Measurements from ENCODE around the gene CRELD1. TPM values are rescaled to one million over a fixed set of nuclear protein-coding genes. Genes with fewer than 3 reads are reported as not detected.

The CRELD1 gene
- total and polyA plus RNA-seq, 4 donors, result 12.6 to 31.1 (median 25.0) TPM

- no peak for TF ChIP-seq FOXA2 (IDR thresholded peaks at IDR 0.05)
- TF ChIP-seq, protein P1, sequence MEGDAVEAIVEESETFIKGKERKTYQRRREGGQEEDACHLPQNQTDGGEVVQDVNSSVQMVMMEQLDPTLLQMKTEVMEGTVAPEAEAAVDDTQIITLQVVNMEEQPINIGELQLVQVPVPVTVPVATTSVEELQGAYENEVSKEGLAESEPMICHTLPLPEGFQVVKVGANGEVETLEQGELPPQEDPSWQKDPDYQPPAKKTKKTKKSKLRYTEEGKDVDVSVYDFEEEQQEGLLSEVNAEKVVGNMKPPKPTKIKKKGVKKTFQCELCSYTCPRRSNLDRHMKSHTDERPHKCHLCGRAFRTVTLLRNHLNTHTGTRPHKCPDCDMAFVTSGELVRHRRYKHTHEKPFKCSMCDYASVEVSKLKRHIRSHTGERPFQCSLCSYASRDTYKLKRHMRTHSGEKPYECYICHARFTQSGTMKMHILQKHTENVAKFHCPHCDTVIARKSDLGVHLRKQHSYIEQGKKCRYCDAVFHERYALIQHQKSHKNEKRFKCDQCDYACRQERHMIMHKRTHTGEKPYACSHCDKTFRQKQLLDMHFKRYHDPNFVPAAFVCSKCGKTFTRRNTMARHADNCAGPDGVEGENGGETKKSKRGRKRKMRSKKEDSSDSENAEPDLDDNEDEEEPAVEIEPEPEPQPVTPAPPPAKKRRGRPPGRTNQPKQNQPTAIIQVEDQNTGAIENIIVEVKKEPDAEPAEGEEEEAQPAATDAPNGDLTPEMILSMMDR (IDR thresholded peaks at IDR 0.05; ENCODE audit: low read depth, low read length, missing input control), result no peak
- no peak for TF ChIP-seq SP1 (IDR thresholded peaks at IDR 0.05)
- no peak for TF ChIP-seq RXRA (IDR thresholded peaks at IDR 0.05)
- TF ChIP-seq GABPA (IDR thresholded peaks at IDR 0.05 in 1 of 2, conservative IDR thresholded peaks at IDR 0.05 in 1 of 2), result no peak
- no peak for TF ChIP-seq JUND (IDR thresholded peaks at IDR 0.05)
- TF ChIP-seq HNF4G (IDR thresholded peaks at IDR 0.05), result no peak
- no peak for TF ChIP-seq TAF1 (conservative IDR thresholded peaks at IDR 0.05)
- no peak for TF ChIP-seq HNF4A (conservative IDR thresholded peaks at IDR 0.05)
- TF ChIP-seq ZBTB33 (IDR thresholded peaks at IDR 0.05), result no peak
- Histone ChIP-seq H3K27ac (ENCODE audit: low read depth in 1 of 2, low read length in 2 of 2) (no peak overlapping the region), H3K4me1 (ENCODE audit: control insufficient read depth in 4 of 4, insufficient read depth in 4 of 4, low read length in 3 of 4) (peaks cover 4 to 15% (median 10%) of the 10 kb centered on the region in 4 donors), H3K9ac (ENCODE audit: low read depth in 1 of 2, low read length in 2 of 2) (no peak overlapping the region), H3K9me3 (ENCODE audit: control insufficient read depth in 4 of 4, low read length in 3 of 4) (no peaks in the 10 kb centered on the region), H3K4me3 (ENCODE audit: low read depth in 1 of 3, low read length in 3 of 3) (no peak overlapping the region), H3K36me3 (ENCODE audit: control insufficient read depth in 4 of 4, insufficient read depth in 3 of 4, low read depth in 1 of 4, low read length in 3 of 4) (peaks cover 0 to 6% (median 1%) of the 10 kb centered on the region in 4 donors), H3K27me3 (ENCODE audit: control insufficient read depth in 4 of 4, insufficient read depth in 4 of 4, low read length in 3 of 4) (no peaks in the 10 kb centered on the region)
- 74% methylated on average over 5 of the region's 5 CpGs for WGBS
- DNase-seq (ENCODE audit: low spot score), result no peak
Measured at GRCh38 chr3:9957214-9957613, 23.6 kb downstream of the CRELD1 start.

- no peaks in the 10 kb centered on the region for H3K4me1 ChIP-seq (ENCODE audit: control insufficient read depth in 4 of 4, insufficient read depth in 4 of 4, low read length in 3 of 4)
- H3K36me3 ChIP-seq (ENCODE audit: control insufficient read depth in 4 of 4, insufficient read depth in 3 of 4, low read depth in 1 of 4, low read length in 3 of 4), result peaks cover 4 to 38% (median 27%) of the 10 kb centered on the region in 4 donors
- no peaks in the 10 kb centered on the region for H3K9me3 ChIP-seq (ENCODE audit: control insufficient read depth in 4 of 4, low read length in 3 of 4)
- TF ChIP-seq MAX (IDR thresholded peaks at IDR 0.05), result no peak
- no peak overlapping the region for H3K4me3 ChIP-seq (ENCODE audit: low read depth in 1 of 3, low read length in 3 of 3)
- no peak for DNase-seq (ENCODE audit: low spot score)
- no peak overlapping the region for H3K27ac ChIP-seq (ENCODE audit: low read depth in 1 of 2, low read length in 2 of 2)
- H3K9ac ChIP-seq (ENCODE audit: low read depth in 1 of 2, low read length in 2 of 2), result no peak overlapping the region
- WGBS, result 95% methylated on average over 6 of the region's 6 CpGs
- H3K27me3 ChIP-seq (ENCODE audit: control insufficient read depth in 4 of 4, insufficient read depth in 4 of 4, low read length in 3 of 4), result no peaks in the 10 kb centered on the region
Measured at GRCh38 chr3:9965200-9965875, 31.7 kb downstream of the CRELD1 start.

DNA sequence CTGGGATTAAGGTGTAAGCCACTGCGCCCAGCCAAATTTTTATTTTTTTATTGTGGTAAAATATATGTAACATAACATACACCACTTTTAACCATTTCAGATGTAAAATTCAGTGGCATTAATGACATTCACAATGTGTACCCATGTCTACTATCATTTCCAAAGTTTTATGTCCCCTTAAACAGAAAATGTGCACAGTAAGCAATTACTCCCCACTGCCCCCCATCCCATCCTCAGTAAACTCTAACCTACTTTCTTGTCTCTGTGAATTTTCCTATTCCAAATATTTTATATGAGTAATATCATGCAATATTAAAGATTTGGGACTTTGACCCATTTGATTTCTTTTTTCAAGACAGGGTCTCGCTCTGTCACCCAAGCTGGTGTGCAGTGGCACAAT, 33.2 kb downstream of the CRELD1 start:
- no peak overlapping the region for H3K9ac ChIP-seq (ENCODE audit: low read depth in 1 of 2, low read length in 2 of 2)
- peaks cover 4 to 50% (median 34%) of the 10 kb centered on the region in 4 donors for H3K36me3 ChIP-seq (ENCODE audit: control insufficient read depth in 4 of 4, insufficient read depth in 3 of 4, low read depth in 1 of 4, low read length in 3 of 4)
- TF ChIP-seq NR2F2 (IDR thresholded peaks at IDR 0.05), result no peak
- no peak for TF ChIP-seq TAF1 (conservative IDR thresholded peaks at IDR 0.05)
- no peak for TF ChIP-seq FOXA1 (IDR thresholded peaks at IDR 0.05)
- TF ChIP-seq YY1 (IDR thresholded peaks at IDR 0.05), result no peak
- no peak overlapping the region for H3K4me3 ChIP-seq (ENCODE audit: low read depth in 1 of 3, low read length in 3 of 3)
- H3K27ac ChIP-seq (ENCODE audit: low read depth in 1 of 2, low read length in 2 of 2), result no peak overlapping the region
- no peaks in the 10 kb centered on the region for H3K27me3 ChIP-seq (ENCODE audit: control insufficient read depth in 4 of 4, insufficient read depth in 4 of 4, low read length in 3 of 4)
- no peak for DNase-seq (ENCODE audit: low spot score)
- over 99% methylated on average over 2 of the region's 2 CpGs for WGBS
- H3K4me1 ChIP-seq (ENCODE audit: control insufficient read depth in 4 of 4, insufficient read depth in 4 of 4, low read length in 3 of 4), result no peaks in the 10 kb centered on the region
- no peaks in the 10 kb centered on the region for H3K9me3 ChIP-seq (ENCODE audit: control insufficient read depth in 4 of 4, low read length in 3 of 4)

Measured in liver (tissue), 9 donors.